Vagina (tissue), 2 donors: Measurements from ENCODE around the gene HID1.
"Not testable (repeated sequence)": the region's sequence is repeated elsewhere in the genome, so short reads cannot be mapped to it uniquely, and the experiment has no call there.

Source experiments
- POLR2A ChIP-seq, 2 donors: fragments of 450-650 bp; IDR thresholded peaks; one replicate each; pipeline ENCODE4 v1.6.1; 2017; ENCODE audit warnings: antibody characterized with exemption in 2 of 2, mild to moderate bottlenecking in 2 of 2, moderate library complexity in 2 of 2
- POLR2AphosphoS5 ChIP-seq, 2 donors: sonication (generic); formaldehyde crosslinking; IDR thresholded peaks; one replicate each; pipeline ENCODE4 v1.9.0; 2017; ENCODE audit warnings: antibody characterized with exemption in 2 of 2, mild to moderate bottlenecking in 2 of 2, low read depth in 1 of 2; ENCODE audit not compliant: insufficient read depth in 1 of 2
- TF ChIP-seq, protein P1 (sequence below), 3 experiments: fragments of 450-650 bp in 2 of 3; fragments of 200-600 bp in 1 of 3; sonication (generic) in 1 of 3; IDR thresholded peaks; one replicate each; pipeline ENCODE4 v1.5.1; 2017 to 2019; ENCODE audit warnings: antibody characterized with exemption in 3 of 3, mild to moderate bottlenecking in 2 of 3, moderate library complexity in 2 of 3

GRCh38 chr17:75006084-75006483 lies 33.5 kb upstream of the HID1 start:
- TF ChIP-seq, protein P1, sequence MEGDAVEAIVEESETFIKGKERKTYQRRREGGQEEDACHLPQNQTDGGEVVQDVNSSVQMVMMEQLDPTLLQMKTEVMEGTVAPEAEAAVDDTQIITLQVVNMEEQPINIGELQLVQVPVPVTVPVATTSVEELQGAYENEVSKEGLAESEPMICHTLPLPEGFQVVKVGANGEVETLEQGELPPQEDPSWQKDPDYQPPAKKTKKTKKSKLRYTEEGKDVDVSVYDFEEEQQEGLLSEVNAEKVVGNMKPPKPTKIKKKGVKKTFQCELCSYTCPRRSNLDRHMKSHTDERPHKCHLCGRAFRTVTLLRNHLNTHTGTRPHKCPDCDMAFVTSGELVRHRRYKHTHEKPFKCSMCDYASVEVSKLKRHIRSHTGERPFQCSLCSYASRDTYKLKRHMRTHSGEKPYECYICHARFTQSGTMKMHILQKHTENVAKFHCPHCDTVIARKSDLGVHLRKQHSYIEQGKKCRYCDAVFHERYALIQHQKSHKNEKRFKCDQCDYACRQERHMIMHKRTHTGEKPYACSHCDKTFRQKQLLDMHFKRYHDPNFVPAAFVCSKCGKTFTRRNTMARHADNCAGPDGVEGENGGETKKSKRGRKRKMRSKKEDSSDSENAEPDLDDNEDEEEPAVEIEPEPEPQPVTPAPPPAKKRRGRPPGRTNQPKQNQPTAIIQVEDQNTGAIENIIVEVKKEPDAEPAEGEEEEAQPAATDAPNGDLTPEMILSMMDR (IDR thresholded peaks at IDR 0.05) = not testable (repeated sequence)
- not testable (repeated sequence) for TF ChIP-seq POLR2AphosphoS5 (IDR thresholded peaks at IDR 0.05; ENCODE audit: insufficient read depth in 1 of 2, low read depth in 1 of 2); POLR2A (IDR thresholded peaks at IDR 0.05)
